K562 (cell line): ENCODE results near the gene PRKCE. TPM values are rescaled to one million over a fixed set of nuclear protein-coding genes. Genes with fewer than 3 reads are reported as not detected.

ENCODE experiments used
- ATAC-seq: fragments of 200-7000 bp; cut with Tn5 transposase; 3 replicates; pipeline ENCODE4 v1.9.1; 2020; ENCODE audit warnings: moderate library complexity
- BruUV-seq: library from RNA; stranded (reverse); fragments of 400-500 nt; replicated peaks from 2 replicates; lab custom pipeline; 2021; lab: Mats Ljungman, UMichigan
- CTCF ChIA-PET: fragments of 300-600 bp; formaldehyde crosslinking; extraction: SDS; loops from one replicate; lab custom pipeline; 2021; ENCODE audit warnings: low intra/inter-chr PET ratio; lab: Yijun Ruan, JAX
- POLR2A ChIA-PET: fragments of 300-600, 350-650 bp; sonication (Branson Sonifier 250); formaldehyde crosslinking; extraction: SDS; loops from one replicate; lab custom pipeline; 2021; ENCODE audit warnings: antibody characterized with exemption, inconsistent platforms; lab: Yijun Ruan, JAX
- DNase-seq, 4 experiments: peaks; one replicate each; pipeline versions ENCODE4 v3.0.0 to v3.0.0-alpha.2; 2011 to 2018; ENCODE audit warnings: low spot score in 3 of 4, mixed read lengths in 3 of 4; ENCODE audit errors: extremely low read depth in 1 of 4
- FAIRE-seq: peaks from 2 replicates; lab custom pipeline; 2011; peaks lifted over from hg19 to GRCh38; lab: Jason Lieb, UNC
- H2AFZ ChIP-seq: 2 replicates; pipeline ENCODE4 v1.6.0; 2011; ENCODE audit warnings: low read depth, low read length, control low read depth, inconsistent platforms
- H3K27ac ChIP-seq: fragments of 200-600 bp; 3 replicates; pipeline ENCODE4 v1.8.0; 2011; ENCODE audit warnings: low read depth, mild to moderate bottlenecking, control low read depth, inconsistent platforms, low read length, moderate library complexity, mixed read lengths; ENCODE audit errors: extremely low read depth
- H3K27me3 ChIP-seq, 2 experiments: fragments of 300-600 bp in 1 of 2; 2 replicates in 1 of 2; 3 replicates in 1 of 2; pipeline versions ENCODE4 v1.6.0 to v1.8.0; 2011; ENCODE audit warnings: inconsistent platforms in 2 of 2, low read length in 2 of 2, mild to moderate bottlenecking in 1 of 2, mixed read lengths in 1 of 2, moderate library complexity in 1 of 2; ENCODE audit not compliant: control insufficient read depth in 2 of 2, insufficient read depth in 2 of 2
- H3K36me3 ChIP-seq: fragments of 300-600 bp; 3 replicates; pipeline ENCODE4 v1.8.0; 2011; ENCODE audit warnings: mild to moderate bottlenecking, low read length, inconsistent platforms; ENCODE audit not compliant: control insufficient read depth, insufficient read depth
- H3K4me1 ChIP-seq, 2 experiments: fragments of 200-600 bp in 1 of 2; replicated peaks in 1 of 2; 2 replicates in 1 of 2; 3 replicates in 1 of 2; pipeline versions ENCODE4 v1.5.1 to v1.8.0; 2011; ENCODE audit warnings: inconsistent platforms in 2 of 2, low read length in 2 of 2, mild to moderate bottlenecking in 1 of 2, mixed read lengths in 1 of 2, moderate library complexity in 1 of 2; ENCODE audit not compliant: control insufficient read depth in 2 of 2, insufficient read depth in 2 of 2
- H3K4me2 ChIP-seq: 2 replicates; pipeline ENCODE4 v1.6.1; 2011; ENCODE audit warnings: low read length, control low read depth, inconsistent platforms, mixed read lengths; ENCODE audit not compliant: insufficient read depth
- H3K4me3 ChIP-seq: fragments of 200-600 bp; sonication (generic), shearing (Covaris generic); 2 replicates; pipeline ENCODE4 v1.5.1; 2016; ENCODE audit warnings: control low read depth, inconsistent platforms
- H3K79me2 ChIP-seq: fragments of 200-600 bp; 3 replicates; pipeline ENCODE4 v1.8.0; 2011; ENCODE audit warnings: low read length, inconsistent platforms; ENCODE audit not compliant: control insufficient read depth, insufficient read depth
- H3K9ac ChIP-seq, 2 experiments: 2 replicates each; pipeline versions ENCODE4 v1.6.0 to v1.6.1; 2011; ENCODE audit warnings: low read depth in 2 of 2, low read length in 2 of 2, control low read depth in 1 of 2, inconsistent platforms in 1 of 2, mild to moderate bottlenecking in 1 of 2, mixed read lengths in 1 of 2; ENCODE audit not compliant: insufficient read depth in 1 of 2
- H3K9me1 ChIP-seq: one replicate; pipeline ENCODE4 v1.6.0; 2011; ENCODE audit warnings: inconsistent platforms, mild to moderate bottlenecking, low read length, moderate library complexity; ENCODE audit not compliant: control insufficient read depth, insufficient read depth
- H3K9me3 ChIP-seq: replicated peaks from 2 replicates; pipeline ENCODE4 v1.5.1; 2011; ENCODE audit warnings: low read depth, low read length, inconsistent platforms; ENCODE audit not compliant: control insufficient read depth, insufficient read depth
- H4K20me1 ChIP-seq: replicated peaks from 2 replicates; pipeline ENCODE4 v1.6.1; 2011; ENCODE audit warnings: low read length, inconsistent platforms, mixed read lengths; ENCODE audit not compliant: control insufficient read depth, insufficient read depth
- CBX8 ChIP-seq: fragments of 200-600 bp; sonication (generic); IDR thresholded peaks from 2 replicates; pipeline ENCODE4 v1.6.1; 2012; ENCODE audit warnings: borderline replicate concordance, mixed run types, low read depth, mild to moderate bottlenecking, moderate library complexity, mixed read lengths, low read length, control low read depth, inconsistent platforms; ENCODE audit not compliant: poor library complexity, severe bottlenecking; ENCODE audit errors: extremely low read depth
- CHD2 ChIP-seq: IDR thresholded peaks from 2 replicates; pipeline ENCODE4 v1.6.1; 2011; ENCODE audit warnings: low read depth, low read length
- CSDE1 ChIP-seq, 2 experiments: fragments of 450-650 bp; IDR thresholded peaks; 2 replicates each; pipeline ENCODE4 v1.6.1; 2016; ENCODE audit warnings: mild to moderate bottlenecking in 1 of 2
- HDAC6 ChIP-seq: IDR thresholded peaks from 2 replicates; pipeline ENCODE4 v1.6.1; 2012; ENCODE audit warnings: low read depth, mild to moderate bottlenecking, control low read depth, inconsistent platforms, low read length, moderate library complexity
- MAZ ChIP-seq, 2 experiments: fragments of 450-650 bp in 1 of 2; sonication (generic) in 1 of 2; formaldehyde crosslinking; IDR thresholded peaks in 1 of 2; conservative IDR thresholded peaks in 1 of 2; 2 replicates each; pipeline versions ENCODE4 v1.4.0 to v1.5.0; 2020; ENCODE audit warnings: mild to moderate bottlenecking in 1 of 2, missing genetic modification reagents in 1 of 2
- POLR2G ChIP-seq: fragments of 200-400 bp; formaldehyde crosslinking; IDR thresholded peaks from 2 replicates; pipeline ENCODE4 v1.6.1; 2017; ENCODE audit warnings: low read depth, mild to moderate bottlenecking, antibody characterized with exemption, low read length, moderate library complexity
- PPARD ChIP-seq: fragments of 250-450 bp; sonication (Bioruptor Pico); IDR thresholded peaks from 2 replicates; pipeline ENCODE4 v1.8.0; 2022; ENCODE audit warnings: inconsistent platforms, mild to moderate bottlenecking, moderate library complexity
- RAD51 ChIP-seq: fragments of 450-650 bp; IDR thresholded peaks from 2 replicates; pipeline ENCODE4 v1.7.1; 2016; ENCODE audit warnings: low read depth, mild to moderate bottlenecking, borderline replicate concordance
- WGBS: fragments of 100-300 bp; shearing (Covaris generic); methylation state at CpG from one replicate; pipeline ENCODE4 v1.1.6; 2016; ENCODE audit warnings: low coverage, mixed read lengths; ENCODE audit not compliant: insufficient coverage; ENCODE audit errors: missing lambda C conversion rate; 5-methylcytosine and 5-hydroxymethylcytosine counted together
- in situ Hi-C: fragments of 300-500 bp; cut with MboI; formaldehyde crosslinking; loops from 4 replicates; pipeline ENCODE4 v1.15.0; 2018; ENCODE audit warnings: inconsistent platforms, mixed read lengths
- intact Hi-C: fragments of 100-400 bp; cut with micrococcal nuclease; formaldehyde crosslinking; loops from 2 replicates; pipeline ENCODE4 v1.14.2; 2022
- polyA plus RNA-seq, 8 experiments: library from polyadenylated mRNA; depleted of rRNA in 4 of 8; stranded (reverse) in 5 of 8; unstranded in 3 of 8; fragments of >200 nt; fragmentation: Nextera tagmentation in 2 of 8; fragmentation: Illumina TruSeq in 1 of 8; extraction: Ambion mirVana in 2 of 8; extraction: Trizol in 1 of 8; gene quantifications; 2 replicates each; pipeline versions ENCODE4 v1.2.1 to v1.2.3, GENCODE V29; 2011 to 2014; ENCODE audit warnings: inconsistent platforms in 1 of 8, missing spikeins in 1 of 8
- total RNA-seq, 7 experiments: library from RNA; depleted of rRNA in 6 of 7; stranded (reverse); fragments of >200 nt in 6 of 7; fragmentation: Illumina TruSeq in 2 of 7; extraction: Trizol in 2 of 7; gene quantifications; 2 replicates each; pipeline versions ENCODE4 v1.2.1 to v1.2.3, GENCODE V29; 2011 to 2021; ENCODE audit warnings: low replicate concordance in 1 of 7

The PRKCE gene
- total and polyA plus RNA-seq, 9 of the 15 experiments (the other 6 are each of a cell fraction or from before 2014, with no cell fraction given): 0.06 to 1.0 (median 0.22) TPM; not detected in 1

GRCh38 chr2:45950606-45951005, 299.1 kb downstream of the PRKCE start:
- no peak overlapping the region for H3K9ac ChIP-seq
- no peaks in the 10 kb centered on the region for H3K9me3 ChIP-seq
- no peak for FAIRE-seq
- intact Hi-C loops (no loop called here), in situ Hi-C loops (no loop called here)
- TF ChIP-seq HDAC6: no peak
- TF ChIP-seq CHD2: no peak
- no peak for TF ChIP-seq POLR2G
- no peak for TF ChIP-seq PPARD (CRISPR knock-in tag)
- TF ChIP-seq MAZ (CRISPR knock-in tag; conservative IDR thresholded peaks at IDR 0.05 in 1 of 2, IDR thresholded peaks at IDR 0.05 in 1 of 2): no peak
- TF ChIP-seq RAD51: no peak
- no peak for TF ChIP-seq CBX8
- TF ChIP-seq CSDE1 (IDR thresholded peaks at IDR 0.05): no peak
- H3K27ac ChIP-seq: no peak overlapping the region
- DNase-seq: no peak
- ChIA-PET POLR2A (interaction anchor here (0.9 kb wide), 1 partner anchor 87 kb away, joined by 3 read pairs; no protein-coding TSS in a partner anchor), CTCF (no interaction called here)
- H3K9me1 ChIP-seq: no peaks in the 10 kb centered on the region
- 0% methylated on average over 5 of the region's 5 CpGs for WGBS
- peaks cover 13 to 19% of the 10 kb centered on the region in 2 experiments; a peak in 3 of 5 replicates for H3K27me3 ChIP-seq
- BruUV-seq: no TSS peak
- no peak overlapping the region for H3K4me2 ChIP-seq
- no peaks in the 10 kb centered on the region for H4K20me1 ChIP-seq
- no peak overlapping the region for H3K4me3 ChIP-seq
- ATAC-seq: no peak
- H2AFZ ChIP-seq: no peak overlapping the region
- H3K36me3 ChIP-seq: no peaks in the 10 kb centered on the region
- H3K4me1 ChIP-seq: no peaks in the 10 kb centered on the region; a peak in 1 of 5 replicates
- no peaks in the 10 kb centered on the region for H3K79me2 ChIP-seq
